TTC549 (cell line): ENCODE results near the gene GDAP2.

Experiments
- FAIRE-seq: peaks from 2 replicates; lab custom pipeline; 2012; peaks lifted over from hg19 to GRCh38; lab: Jason Lieb, UNC

GDAP2 gene

GRCh38 chr1:117841117-117841650, 88.2 kb downstream of the GDAP2 start:
- no peak for FAIRE-seq

GRCh38 chr1:117838911-117839310, 90.5 kb downstream of the GDAP2 start:
- FAIRE-seq: no peak

- FAIRE-seq: no peak
Observed at GRCh38 chr1:117836069-117836468, 93.4 kb downstream of the GDAP2 start.

GRCh38 chr1:117834416-117834815, 95.0 kb downstream of the GDAP2 start:
- no peak for FAIRE-seq

GRCh38 chr1:117832453-117832852, 97.0 kb downstream of the GDAP2 start:
- FAIRE-seq: no peak

GRCh38 chr1:117830222-117830621, 99.2 kb downstream of the GDAP2 start:
- no peak for FAIRE-seq

- no peak for FAIRE-seq
Observed at GRCh38 chr1:117828201-117828600, 101.2 kb downstream of the GDAP2 start.

- no peak for FAIRE-seq
Observed at GRCh38 chr1:117826540-117827078, 102.8 kb downstream of the GDAP2 start.

GRCh38 chr1:117826119-117826518, 103.3 kb downstream of the GDAP2 start:
- FAIRE-seq: no peak

GRCh38 chr1:117825414-117825813, 104.0 kb downstream of the GDAP2 start:
- no peak for FAIRE-seq

GRCh38 chr1:117824616-117825015, 104.8 kb downstream of the GDAP2 start:
- FAIRE-seq: no peak

- no peak for FAIRE-seq
Observed at GRCh38 chr1:117821774-117822482, 107.5 kb downstream of the GDAP2 start.

- no peak for FAIRE-seq
Observed at GRCh38 chr1:117821382-117821755, 108.1 kb downstream of the GDAP2 start.

- FAIRE-seq: no peak
Observed at GRCh38 chr1:117820694-117821381, 108.6 kb downstream of the GDAP2 start.

- no peak for FAIRE-seq
Observed at GRCh38 chr1:117820096-117820495, 109.3 kb downstream of the GDAP2 start.

- FAIRE-seq: no peak
Observed at GRCh38 chr1:117819301-117819700, 110.1 kb downstream of the GDAP2 start.

GRCh38 chr1:117818456-117818855, 111.0 kb downstream of the GDAP2 start:
- FAIRE-seq: no peak

- FAIRE-seq: no peak
Observed at GRCh38 chr1:117817629-117818028, 111.8 kb downstream of the GDAP2 start.

- FAIRE-seq: no peak
Observed at GRCh38 chr1:117815926-117816325, 113.5 kb downstream of the GDAP2 start.

- FAIRE-seq: no peak
Observed at GRCh38 chr1:117814856-117815797, 114.3 kb downstream of the GDAP2 start.
